ENCODE measurements around the gene HCFC1R1.

Gene HCFC1R1

GRCh38 chr16:2981899-2982250, 41.9 kb downstream of the HCFC1R1 start:
- Histone ChIP-seq H3K79me1 (ENCODE audit: low read length) (peaks cover 15% of the 10 kb centered on the region), H2BK5ac (ENCODE audit: low read depth, low read length, poor library complexity) (no peak overlapping the region), H3K36me3 (ENCODE audit: control insufficient read depth in 1 of 2, insufficient read depth in 2 of 2, low read length in 2 of 2) (peaks cover 6 to 13% of the 10 kb centered on the region in 2 experiments), H3K4ac (ENCODE audit: low read depth, low read length) (no peak overlapping the region), H3K79me2 (ENCODE audit: control insufficient read depth, insufficient read depth, low read length, poor library complexity) (peaks cover 10% of the 10 kb centered on the region), H2AK5ac (ENCODE audit: low read length) (no peak overlapping the region), H4K91ac (ENCODE audit: low read depth, low read length) (no peak overlapping the region), H3K27ac (ENCODE audit: low read depth, low read length) (peak overlapping the region; percentile 31), H3K9ac (ENCODE audit: low read length) (no peak overlapping the region), H3K27me3 (ENCODE audit: insufficient read depth, low read length) (no peaks in the 10 kb centered on the region), H2BK120ac (ENCODE audit: insufficient read depth, low read length, poor library complexity) (no peak overlapping the region), H3K14ac (ENCODE audit: low read length) (no peak overlapping the region), H3K18ac (ENCODE audit: low read length) (no peak overlapping the region), H4K12ac (ENCODE audit: low read depth, low read length) (no peak overlapping the region), H2AFZ (ENCODE audit: insufficient read depth, low read length, poor library complexity) (no peak overlapping the region), H3K9me3 (ENCODE audit: insufficient read depth, low read depth, low read length) (no peaks in the 10 kb centered on the region), H3K4me2 (ENCODE audit: low read length) (no peak overlapping the region), H4K8ac (ENCODE audit: low read depth, low read length) (peak overlapping the region; percentile 100), H3K4me1 (ENCODE audit: control insufficient read depth in 1 of 2, insufficient read depth in 2 of 2, low read length in 2 of 2) (peaks cover 17 to 23% of the 10 kb centered on the region in 2 experiments), H2BK12ac (ENCODE audit: low read length) (no peak overlapping the region), H3K4me3 (ENCODE audit: low read depth, low read length) (no peak overlapping the region), H3K23ac (ENCODE audit: low read length) (no peak overlapping the region)
- no peak for DNase-seq
- WGBS (ENCODE audit: extremely low coverage, insufficient coverage, insufficient read length): no CpG with 5 or more reads among the region's 4 CpGs

GRCh38 chr16:2981177-2981898, 42.4 kb downstream of the HCFC1R1 start:
- peak overlapping the region; percentile 99 for H2AK5ac ChIP-seq (ENCODE audit: low read length)
- peak overlapping the region; percentile 97 for H4K12ac ChIP-seq (ENCODE audit: low read depth, low read length)
- H4K8ac ChIP-seq (ENCODE audit: low read depth, low read length): peak overlapping the region; percentile 100
- H2BK12ac ChIP-seq (ENCODE audit: low read length): peak overlapping the region; percentile 15
- H3K79me1 ChIP-seq (ENCODE audit: low read length): peaks cover 15% of the 10 kb centered on the region
- H3K9me3 ChIP-seq (ENCODE audit: insufficient read depth, low read depth, low read length): no peaks in the 10 kb centered on the region
- peaks cover 17 to 23% of the 10 kb centered on the region in 2 experiments for H3K4me1 ChIP-seq (ENCODE audit: control insufficient read depth in 1 of 2, insufficient read depth in 2 of 2, low read length in 2 of 2)
- DNase-seq: peak; percentile 10 to 48
- no peak overlapping the region for H2BK5ac ChIP-seq (ENCODE audit: low read depth, low read length, poor library complexity)
- peak overlapping the region; percentile 15 for H3K4ac ChIP-seq (ENCODE audit: low read depth, low read length)
- peak overlapping the region; percentile 96 for H3K4me2 ChIP-seq (ENCODE audit: low read length)
- H2BK120ac ChIP-seq (ENCODE audit: insufficient read depth, low read length, poor library complexity): peak overlapping the region; percentile 97
- H3K18ac ChIP-seq (ENCODE audit: low read length): peak overlapping the region; percentile 100
- H3K27ac ChIP-seq (ENCODE audit: low read depth, low read length): peak overlapping the region; percentile 31
- H3K23ac ChIP-seq (ENCODE audit: low read length): no peak overlapping the region
- H4K91ac ChIP-seq (ENCODE audit: low read depth, low read length): peak overlapping the region; percentile 99
- no peaks in the 10 kb centered on the region for H3K27me3 ChIP-seq (ENCODE audit: insufficient read depth, low read length)
- no peak overlapping the region for H3K9ac ChIP-seq (ENCODE audit: low read length)
- no peak overlapping the region for H2AFZ ChIP-seq (ENCODE audit: insufficient read depth, low read length, poor library complexity)
- no peak overlapping the region for H3K4me3 ChIP-seq (ENCODE audit: low read depth, low read length)
- WGBS (ENCODE audit: extremely low coverage, insufficient coverage, insufficient read length): no CpG with 5 or more reads among the region's 33 CpGs
- peaks cover 11 to 18% of the 10 kb centered on the region in 2 experiments for H3K36me3 ChIP-seq (ENCODE audit: control insufficient read depth in 1 of 2, insufficient read depth in 2 of 2, low read length in 2 of 2)
- peaks cover 10% of the 10 kb centered on the region for H3K79me2 ChIP-seq (ENCODE audit: control insufficient read depth, insufficient read depth, low read length, poor library complexity)
- peak overlapping the region; percentile 99 for H3K14ac ChIP-seq (ENCODE audit: low read length)

- Histone ChIP-seq H2BK12ac (ENCODE audit: low read length) (peak within 1 kb of the TSS; percentile 25), H3K79me1 (ENCODE audit: low read length) (peaks cover 15% of the 10 kb centered on the region), H2BK5ac (ENCODE audit: low read depth, low read length, poor library complexity) (peak within 1 kb of the TSS; percentile 90), H3K23ac (ENCODE audit: low read length) (no peak within 1 kb of the TSS), H3K9ac (ENCODE audit: low read length) (peak within 1 kb of the TSS; percentile 98), H4K91ac (ENCODE audit: low read depth, low read length) (peak within 1 kb of the TSS; percentile 99), H3K18ac (ENCODE audit: low read length) (peak within 1 kb of the TSS; percentile 100), H3K27me3 (ENCODE audit: insufficient read depth, low read length) (no peaks in the 10 kb centered on the region), H4K8ac (ENCODE audit: low read depth, low read length) (peak within 1 kb of the TSS; percentile 100), H3K27ac (ENCODE audit: low read depth, low read length) (peak within 1 kb of the TSS; percentile 91), H4K12ac (ENCODE audit: low read depth, low read length) (peak within 1 kb of the TSS; percentile 97), H2AK5ac (ENCODE audit: low read length) (peak within 1 kb of the TSS; percentile 99), H3K79me2 (ENCODE audit: control insufficient read depth, insufficient read depth, low read length, poor library complexity) (peaks cover 10% of the 10 kb centered on the region), H3K36me3 (ENCODE audit: control insufficient read depth in 1 of 2, insufficient read depth in 2 of 2, low read length in 2 of 2) (peaks cover 19 to 26% of the 10 kb centered on the region in 2 experiments), H3K4me3 (ENCODE audit: low read depth, low read length) (peak within 1 kb of the TSS; percentile 88), H2BK120ac (ENCODE audit: insufficient read depth, low read length, poor library complexity) (peak within 1 kb of the TSS; percentile 97), H3K4me1 (ENCODE audit: control insufficient read depth in 1 of 2, insufficient read depth in 2 of 2, low read length in 2 of 2) (peaks cover 17 to 23% of the 10 kb centered on the region in 2 experiments), H2AFZ (ENCODE audit: insufficient read depth, low read length, poor library complexity) (peak within 1 kb of the TSS; percentile 93), H3K9me3 (ENCODE audit: insufficient read depth, low read depth, low read length) (no peaks in the 10 kb centered on the region), H3K14ac (ENCODE audit: low read length) (peak within 1 kb of the TSS; percentile 99), H3K4me2 (ENCODE audit: low read length) (peak within 1 kb of the TSS; percentile 96), H3K4ac (ENCODE audit: low read depth, low read length) (peak within 1 kb of the TSS; percentile 97)
- peak; percentile 93 to 97 for DNase-seq
- no CpG with 5 or more reads among the region's 91 CpGs for WGBS (ENCODE audit: extremely low coverage, insufficient coverage, insufficient read length)
Observed at GRCh38 chr16:2980227-2981176, 43.2 kb downstream of the HCFC1R1 start, which contains the start of gene PKMYT1. Gene PKMYT1, minus strand, starts transcription at chr16:2980446. Its CDS starts 789 bp downstream, at chr16:2979657.

GRCh38 chr16:2979669-2980226, 44.0 kb downstream of the HCFC1R1 start:
- Histone ChIP-seq H2AK5ac (ENCODE audit: low read length) (peak overlapping the region; percentile 59), H3K23ac (ENCODE audit: low read length) (no peak overlapping the region), H3K4me1 (ENCODE audit: control insufficient read depth in 1 of 2, insufficient read depth in 2 of 2, low read length in 2 of 2) (peaks cover 17 to 23% of the 10 kb centered on the region in 2 experiments), H3K9me3 (ENCODE audit: insufficient read depth, low read depth, low read length) (no peaks in the 10 kb centered on the region), H3K79me1 (ENCODE audit: low read length) (peaks cover 15% of the 10 kb centered on the region), H3K36me3 (ENCODE audit: control insufficient read depth in 1 of 2, insufficient read depth in 2 of 2, low read length in 2 of 2) (peaks cover 26 to 34% of the 10 kb centered on the region in 2 experiments), H3K79me2 (ENCODE audit: control insufficient read depth, insufficient read depth, low read length, poor library complexity) (peaks cover 10% of the 10 kb centered on the region), H3K14ac (ENCODE audit: low read length) (peak overlapping the region; percentile 63), H3K4me2 (ENCODE audit: low read length) (peak overlapping the region; percentile 80), H4K12ac (ENCODE audit: low read depth, low read length) (peak overlapping the region; percentile 38), H3K4me3 (ENCODE audit: low read depth, low read length) (peak overlapping the region; percentile 85), H2BK12ac (ENCODE audit: low read length) (no peak overlapping the region), H2BK120ac (ENCODE audit: insufficient read depth, low read length, poor library complexity) (peak overlapping the region; percentile 65), H3K9ac (ENCODE audit: low read length) (peak overlapping the region; percentile 76), H3K18ac (ENCODE audit: low read length) (peak overlapping the region; percentile 54), H3K27me3 (ENCODE audit: insufficient read depth, low read length) (no peaks in the 10 kb centered on the region), H2AFZ (ENCODE audit: insufficient read depth, low read length, poor library complexity) (peak overlapping the region; percentile 78), H3K4ac (ENCODE audit: low read depth, low read length) (peak overlapping the region; percentile 73), H4K8ac (ENCODE audit: low read depth, low read length) (peak overlapping the region; percentile 53), H2BK5ac (ENCODE audit: low read depth, low read length, poor library complexity) (peak overlapping the region; percentile 84), H3K27ac (ENCODE audit: low read depth, low read length) (peak overlapping the region; percentile 37), H4K91ac (ENCODE audit: low read depth, low read length) (peak overlapping the region; percentile 89)
- DNase-seq: no peak
- no CpG with 5 or more reads among the region's 43 CpGs for WGBS (ENCODE audit: extremely low coverage, insufficient coverage, insufficient read length)
